Epithelial cell of esophagus (primary cell): ENCODE results near the gene CTSZ.

Experiments used
- DNase-seq: peaks from one replicate; pipeline ENCODE4 v3.0.0; 2010; ENCODE audit warnings: low read depth
- H3K4me3 ChIP-seq: 2 replicates; pipeline ENCODE4 v1.5.1; 2011; ENCODE audit warnings: mild to moderate bottlenecking, low read length, control low read depth
- TF ChIP-seq, protein P1 (sequence below): IDR thresholded peaks from 2 replicates; pipeline ENCODE4 v1.5.1; 2011; ENCODE audit warnings: low read depth, mild to moderate bottlenecking, low read length, control low read depth, inconsistent platforms; ENCODE audit not compliant: insufficient read depth; ENCODE audit errors: missing control alignments

Gene CTSZ

DNA sequence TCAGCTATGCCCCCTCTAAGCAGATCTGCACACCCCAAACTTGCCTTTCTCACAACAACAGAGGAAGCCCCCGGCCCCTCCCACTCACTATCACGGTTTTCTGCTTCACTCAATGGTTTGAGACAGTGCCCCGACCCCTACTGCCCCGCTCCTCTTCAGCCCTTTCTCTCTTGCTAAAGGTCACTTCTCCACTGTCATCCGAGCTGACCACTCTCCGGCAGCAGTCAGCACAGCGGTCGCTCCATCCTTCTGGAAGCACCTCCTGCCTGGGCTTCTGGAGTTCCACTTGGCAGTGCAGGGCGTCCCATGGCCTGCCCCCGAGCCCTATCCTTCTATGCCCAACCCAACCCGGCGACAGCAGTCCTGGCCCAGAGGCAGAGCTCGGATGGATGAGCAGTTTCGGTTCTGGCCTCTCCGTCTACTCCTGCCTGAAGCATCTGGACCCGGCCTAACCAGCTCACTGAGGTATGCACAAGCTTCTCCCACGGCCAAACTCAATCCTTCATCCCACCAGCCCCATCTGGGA lies 4.1 kb downstream of the CTSZ start:
- H3K4me3 ChIP-seq, result no peak overlapping the region
- TF ChIP-seq, protein P1, sequence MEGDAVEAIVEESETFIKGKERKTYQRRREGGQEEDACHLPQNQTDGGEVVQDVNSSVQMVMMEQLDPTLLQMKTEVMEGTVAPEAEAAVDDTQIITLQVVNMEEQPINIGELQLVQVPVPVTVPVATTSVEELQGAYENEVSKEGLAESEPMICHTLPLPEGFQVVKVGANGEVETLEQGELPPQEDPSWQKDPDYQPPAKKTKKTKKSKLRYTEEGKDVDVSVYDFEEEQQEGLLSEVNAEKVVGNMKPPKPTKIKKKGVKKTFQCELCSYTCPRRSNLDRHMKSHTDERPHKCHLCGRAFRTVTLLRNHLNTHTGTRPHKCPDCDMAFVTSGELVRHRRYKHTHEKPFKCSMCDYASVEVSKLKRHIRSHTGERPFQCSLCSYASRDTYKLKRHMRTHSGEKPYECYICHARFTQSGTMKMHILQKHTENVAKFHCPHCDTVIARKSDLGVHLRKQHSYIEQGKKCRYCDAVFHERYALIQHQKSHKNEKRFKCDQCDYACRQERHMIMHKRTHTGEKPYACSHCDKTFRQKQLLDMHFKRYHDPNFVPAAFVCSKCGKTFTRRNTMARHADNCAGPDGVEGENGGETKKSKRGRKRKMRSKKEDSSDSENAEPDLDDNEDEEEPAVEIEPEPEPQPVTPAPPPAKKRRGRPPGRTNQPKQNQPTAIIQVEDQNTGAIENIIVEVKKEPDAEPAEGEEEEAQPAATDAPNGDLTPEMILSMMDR, result no peak

DNA sequence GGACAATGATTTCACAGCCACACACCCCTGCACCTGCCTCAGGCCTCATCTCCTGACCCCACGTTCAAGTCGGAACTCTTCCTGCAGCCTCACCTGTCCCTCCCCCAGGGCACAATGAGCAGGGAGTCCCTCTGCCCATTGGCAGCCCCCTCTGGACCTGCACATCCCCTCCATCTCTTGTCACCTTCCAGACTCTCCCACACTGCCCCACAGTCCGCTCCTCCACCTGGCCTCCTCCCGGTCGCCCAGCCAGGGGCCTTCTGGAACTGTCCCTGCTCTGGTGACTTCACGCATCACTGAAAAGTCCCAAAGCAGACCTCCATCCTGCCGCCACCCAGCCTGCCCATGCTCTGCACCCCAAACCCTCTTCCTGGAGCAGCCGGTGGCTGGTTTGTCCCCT lies 4.7 kb downstream of the CTSZ start:
- DNase-seq, result no peak
- TF ChIP-seq, protein P1, result no peak
- no peak overlapping the region for H3K4me3 ChIP-seq

More for the DNA sequence above, 4.1 kb downstream of the CTSZ start:
- DNase-seq, result no peak

DNA sequence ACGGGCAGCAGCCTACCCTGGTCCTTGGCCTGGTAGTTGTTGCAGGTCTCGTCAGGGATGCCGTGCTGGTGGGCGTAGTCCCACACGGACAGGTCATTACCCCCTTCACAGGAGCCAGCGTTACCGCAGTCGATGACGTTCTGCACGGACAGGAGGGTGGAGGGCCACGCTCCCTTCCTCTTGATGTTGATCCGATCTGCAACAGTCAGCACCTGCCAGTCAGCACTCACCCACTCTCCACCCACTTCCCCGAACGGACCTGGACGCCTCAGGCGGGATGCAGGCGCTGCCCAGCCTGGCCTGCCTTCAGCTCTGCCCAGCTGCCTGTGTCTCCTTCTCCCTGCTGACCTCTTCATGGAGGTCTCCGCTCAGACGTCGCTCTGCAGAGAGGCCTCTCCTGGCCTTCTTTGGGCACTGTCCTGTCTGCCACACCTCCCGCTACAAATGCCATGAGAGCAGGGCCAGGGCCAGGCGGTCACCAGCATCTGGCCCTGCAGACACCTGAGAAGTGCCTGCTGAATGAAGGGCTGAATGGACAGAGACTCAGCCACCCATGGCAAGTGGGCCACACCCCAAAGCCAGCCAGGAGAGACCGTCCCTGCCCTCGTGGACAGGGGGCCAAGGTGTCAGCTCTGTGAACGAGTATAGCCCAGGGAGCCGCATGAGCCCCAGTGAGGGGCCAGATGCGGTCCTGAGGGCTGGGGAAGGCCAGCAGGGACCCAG lies 5.4 kb downstream of the CTSZ start:
- TF ChIP-seq, protein P1, result no peak
- no peak for DNase-seq
- H3K4me3 ChIP-seq, result no peak overlapping the region

DNA sequence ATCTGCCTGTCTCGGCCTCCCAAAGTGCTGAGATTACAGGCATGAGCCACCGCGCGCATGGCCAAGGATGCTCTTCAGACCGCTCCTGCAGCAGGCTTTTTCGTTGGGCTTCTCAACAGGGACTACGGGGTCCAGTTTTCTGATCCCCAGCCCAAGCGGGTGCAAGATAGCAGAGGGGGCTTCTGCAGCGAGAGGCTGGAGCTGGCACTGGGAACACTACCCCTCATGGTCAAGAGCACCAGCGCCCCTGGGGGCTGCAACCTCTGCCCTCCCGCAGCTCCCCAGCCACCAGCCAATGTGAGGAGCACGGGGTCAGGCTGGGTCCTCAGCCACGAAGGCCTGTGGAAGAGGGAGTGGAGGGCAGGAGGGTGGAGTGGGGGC lies 6.0 kb downstream of the CTSZ start:
- TF ChIP-seq, protein P1, result no peak
- no peak for DNase-seq
- no peak overlapping the region for H3K4me3 ChIP-seq

DNA sequence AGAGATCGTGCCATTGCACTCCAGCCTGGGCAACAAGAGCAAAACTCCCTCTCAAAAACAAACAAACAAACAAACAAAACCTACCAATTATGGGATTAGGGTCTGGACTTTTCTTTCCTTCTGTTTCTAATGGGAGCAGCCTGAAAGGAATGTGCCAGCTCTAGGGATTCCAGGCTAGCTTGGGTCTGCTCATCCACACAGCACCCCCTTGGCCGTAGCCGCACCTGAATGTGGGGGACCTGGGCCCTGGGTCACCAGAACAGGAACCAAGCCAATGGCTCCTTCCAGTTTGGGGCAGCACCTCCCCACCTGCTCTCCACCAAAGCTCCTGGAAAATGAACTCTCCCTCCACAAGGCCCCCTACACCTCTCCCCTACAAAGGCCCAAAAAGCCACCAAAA lies 6.7 kb downstream of the CTSZ start:
- DNase-seq, result no peak
- TF ChIP-seq, protein P1, result no peak

DNA sequence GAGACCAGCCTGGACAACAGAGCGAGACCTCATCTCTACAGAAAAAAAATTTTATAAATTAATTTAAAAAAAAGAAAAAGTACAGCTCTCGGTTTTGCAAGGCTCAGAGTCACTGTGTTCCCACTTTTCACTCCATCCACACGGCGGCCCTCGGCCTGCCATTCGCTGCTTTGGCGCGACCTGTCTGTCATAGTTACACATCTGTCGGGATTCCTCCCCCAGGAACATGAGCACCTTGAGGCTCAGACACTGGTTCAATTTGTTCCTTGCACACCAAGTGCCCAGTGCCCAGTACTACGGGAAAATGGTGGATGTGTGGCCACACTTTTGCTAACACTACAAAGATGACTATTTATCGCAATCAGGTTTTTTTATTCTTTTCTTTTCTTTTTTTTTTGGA lies 8.4 kb downstream of the CTSZ start:
- DNase-seq, result no peak
- no peak overlapping the region for H3K4me3 ChIP-seq
- TF ChIP-seq, protein P1, result no peak

More for the DNA sequence above, 6.7 kb downstream of the CTSZ start:
- no peak overlapping the region for H3K4me3 ChIP-seq

DNA sequence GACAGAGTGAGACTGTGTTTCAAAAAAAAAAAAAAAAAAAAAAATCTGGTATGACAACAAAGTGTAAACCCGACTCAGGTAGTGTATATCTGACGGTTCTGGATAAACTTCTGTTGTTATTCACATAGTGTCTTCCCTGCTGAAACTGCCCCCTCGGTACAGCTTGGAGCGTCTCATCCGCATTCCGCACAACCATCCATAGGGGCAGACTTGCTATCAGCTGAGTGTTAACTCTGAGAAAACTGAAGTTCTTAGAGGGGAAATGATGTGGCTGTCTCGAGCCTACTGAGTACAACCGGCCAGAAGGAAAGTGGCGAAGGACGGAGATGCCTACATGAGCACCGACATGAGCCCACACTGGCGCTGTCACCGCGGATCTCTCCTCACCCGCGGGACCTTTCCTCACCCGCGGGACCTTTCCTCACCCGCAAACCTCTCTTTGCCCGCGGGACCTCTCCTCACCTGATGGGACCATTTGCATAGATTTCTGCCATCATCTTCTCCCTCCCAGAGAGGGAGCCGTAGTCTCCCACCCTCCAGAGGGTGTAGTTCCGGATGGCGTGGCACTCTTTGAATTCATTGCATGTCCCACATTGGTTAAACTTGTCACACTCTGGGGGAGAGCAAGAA lies 9.8 kb downstream of the CTSZ start:
- H3K4me3 ChIP-seq, result no peak overlapping the region
- TF ChIP-seq, protein P1, result no peak
- DNase-seq, result no peak
